Epidermal melanocyte (primary cell): ENCODE data around the gene CHRNB4.
A peak's percentile ranks its signal among the peaks of the same experiment; 100 is the strongest.

Experiments used
- DNase-seq: peaks from one replicate; pipeline ENCODE4 v3.0.0; 2011; ENCODE audit warnings: low spot score; ENCODE audit not compliant: insufficient read length

The CHRNB4 gene

GRCh38 chr15:78634210-78635145, 6.5 kb downstream of the CHRNB4 start:
- DNase-seq, result peak; percentile 12

DNA sequence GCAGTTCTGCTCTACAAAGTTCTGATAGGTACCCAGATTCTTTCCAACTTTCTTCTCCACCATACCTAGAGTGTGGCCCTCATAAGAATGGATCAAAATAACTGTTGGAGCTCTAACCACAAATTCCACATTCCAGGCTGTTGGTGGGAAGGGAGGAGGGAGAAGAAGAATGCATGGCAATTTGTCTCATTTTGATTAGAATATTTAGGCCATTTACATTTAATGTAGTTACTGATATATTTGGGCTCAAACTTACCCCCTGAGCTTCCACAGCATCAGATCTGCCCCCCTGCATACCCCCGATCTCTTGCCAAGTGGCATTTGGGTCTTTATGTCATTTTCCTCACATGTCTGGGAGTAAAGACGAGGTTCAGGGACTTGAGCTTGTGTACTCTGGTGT, 7.7 kb downstream of the CHRNB4 start:
- DNase-seq, result peak; percentile 11

DNA sequence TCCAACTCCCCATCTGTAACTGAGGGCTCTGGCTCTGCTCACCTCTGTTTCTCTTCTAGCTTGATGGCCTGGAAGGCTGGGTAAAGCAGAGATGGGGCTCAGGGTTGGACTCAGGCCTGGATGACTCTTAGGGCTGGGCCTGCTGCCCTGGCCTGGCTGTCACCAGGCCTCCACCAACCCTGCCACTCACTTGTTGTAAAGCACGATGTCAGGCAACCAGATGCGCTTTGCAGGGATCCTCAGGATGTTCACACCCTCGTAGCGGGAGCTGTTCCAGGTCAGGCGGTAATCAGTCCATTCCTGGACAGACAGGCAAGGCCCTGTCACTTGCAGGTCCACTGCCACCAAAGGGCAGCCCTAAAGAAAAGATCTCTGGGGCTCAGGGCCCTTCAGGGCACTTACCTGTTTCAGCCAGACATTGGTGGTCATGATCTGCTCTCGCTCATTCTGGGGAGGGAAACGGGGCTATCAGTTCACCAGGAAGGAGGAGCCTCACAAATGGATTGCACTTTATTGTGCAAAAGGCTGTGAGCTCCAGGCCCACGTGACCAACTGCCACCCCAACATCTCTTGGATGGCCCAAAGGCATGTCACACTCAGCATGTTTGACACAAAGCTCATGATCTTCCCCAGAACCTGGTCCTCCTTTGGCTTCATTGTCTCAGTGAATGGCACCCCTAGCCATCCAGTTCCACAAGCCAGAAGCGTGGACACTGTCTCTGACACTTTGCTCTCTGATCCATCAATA, 9.9 kb downstream of the CHRNB4 start:
- peak; percentile 12 for DNase-seq

DNA sequence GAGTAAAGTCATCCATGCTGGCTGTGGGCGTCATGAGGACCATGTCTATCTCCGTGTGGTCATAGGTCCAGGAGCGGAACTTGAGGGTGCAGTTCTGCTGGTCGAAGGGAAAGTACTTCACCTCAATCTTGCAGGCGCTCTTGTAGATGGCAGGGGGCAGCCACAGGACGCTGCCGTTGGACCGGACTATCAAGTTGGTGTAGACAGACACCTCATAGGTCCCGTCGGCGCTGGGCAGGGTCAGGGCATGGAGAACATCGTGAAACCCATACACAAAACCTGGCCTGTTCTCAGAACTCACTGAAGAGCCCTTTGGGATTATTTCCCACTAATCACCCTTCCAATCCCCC, 11.3 kb downstream of the CHRNB4 start:
- DNase-seq, result peak; percentile 9

- DNase-seq, result peak; percentile 4
Observed at GRCh38 chr15:78629031-78629715, 11.8 kb downstream of the CHRNB4 start.

DNA sequence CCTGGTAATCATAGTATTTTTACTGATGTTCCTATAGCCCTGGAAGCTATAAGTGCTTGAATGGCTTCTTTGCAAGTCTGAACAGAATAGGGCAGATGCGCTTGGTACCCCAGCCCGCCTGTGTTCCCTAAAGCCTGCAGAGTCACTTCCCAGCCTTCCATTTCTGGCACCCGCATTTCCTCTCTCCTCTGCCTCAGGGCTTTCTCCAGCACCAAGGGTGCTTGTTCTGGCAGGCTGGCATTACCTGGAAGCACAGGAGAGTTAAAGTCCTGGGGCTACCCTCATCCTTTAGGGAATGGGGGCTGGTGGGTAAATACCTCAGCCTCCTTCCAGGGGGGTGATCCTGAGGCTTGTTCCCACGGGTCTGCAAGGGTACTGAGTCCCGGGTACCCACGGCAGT, 12.8 kb downstream of the CHRNB4 start:
- DNase-seq, result no peak

DNA sequence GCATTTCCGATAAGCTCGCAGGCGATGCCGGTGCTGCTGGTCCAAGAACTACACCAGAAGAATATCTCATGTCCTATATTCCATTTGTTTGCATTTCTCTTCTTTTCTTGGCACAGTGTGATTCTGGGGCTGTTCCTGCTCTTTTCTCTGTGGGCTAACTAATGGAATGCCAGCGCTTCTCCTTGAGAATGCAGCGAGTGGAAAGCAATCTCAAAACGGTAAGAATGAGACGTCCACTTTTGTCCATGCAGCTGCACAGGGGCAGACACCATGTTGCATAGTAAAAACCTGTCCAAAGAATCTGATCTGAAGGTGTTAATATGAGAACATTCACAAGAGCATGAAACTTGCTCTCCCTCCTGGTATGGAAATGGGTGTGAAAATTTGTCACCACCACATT, 13.7 kb downstream of the CHRNB4 start:
- no peak for DNase-seq

GRCh38 chr15:78626381-78626995, 14.5 kb downstream of the CHRNB4 start:
- peak; percentile 12 for DNase-seq

- DNase-seq, result peak; percentile 9
Observed at GRCh38 chr15:78625606-78626280, 15.3 kb downstream of the CHRNB4 start.

- DNase-seq, result no peak
Observed at GRCh38 chr15:78624651-78625590, 16.1 kb downstream of the CHRNB4 start.

DNA sequence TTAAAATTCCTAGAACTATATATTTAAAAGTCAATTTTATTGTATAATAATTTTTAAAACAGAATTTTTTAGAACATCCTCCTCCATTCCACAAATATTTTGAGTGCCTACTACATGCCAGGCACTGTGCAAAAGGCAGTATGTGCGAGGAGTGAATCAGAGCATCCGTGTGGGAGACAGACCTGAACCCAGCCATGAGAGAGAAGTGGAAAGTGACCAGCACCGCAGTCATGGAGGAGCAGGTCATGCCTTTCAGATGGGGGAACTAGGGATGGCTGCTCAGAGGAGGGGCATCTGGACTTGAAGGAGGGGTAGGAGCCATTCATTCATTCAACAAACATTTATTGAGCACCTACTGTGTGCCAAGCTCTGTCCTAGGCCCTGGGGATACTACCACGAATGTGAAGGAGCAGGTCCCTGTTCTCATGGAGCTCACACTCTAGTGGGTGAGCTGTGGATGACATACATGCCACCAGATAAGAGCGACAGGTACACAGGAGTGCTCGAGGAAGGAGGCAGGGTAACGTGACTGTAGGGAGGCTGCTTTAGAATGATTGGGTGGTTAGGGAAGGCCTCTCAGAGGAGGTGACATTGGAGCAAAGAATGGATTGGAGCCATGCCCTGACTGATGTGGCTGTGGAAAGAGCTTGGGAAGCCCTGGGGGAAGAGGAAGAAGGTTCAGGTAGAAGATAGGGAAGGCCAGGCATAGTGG, 17.1 kb downstream of the CHRNB4 start:
- DNase-seq, result peak; percentile 8

GRCh38 chr15:78621810-78622402, 19.1 kb downstream of the CHRNB4 start:
- DNase-seq, result no peak

DNA sequence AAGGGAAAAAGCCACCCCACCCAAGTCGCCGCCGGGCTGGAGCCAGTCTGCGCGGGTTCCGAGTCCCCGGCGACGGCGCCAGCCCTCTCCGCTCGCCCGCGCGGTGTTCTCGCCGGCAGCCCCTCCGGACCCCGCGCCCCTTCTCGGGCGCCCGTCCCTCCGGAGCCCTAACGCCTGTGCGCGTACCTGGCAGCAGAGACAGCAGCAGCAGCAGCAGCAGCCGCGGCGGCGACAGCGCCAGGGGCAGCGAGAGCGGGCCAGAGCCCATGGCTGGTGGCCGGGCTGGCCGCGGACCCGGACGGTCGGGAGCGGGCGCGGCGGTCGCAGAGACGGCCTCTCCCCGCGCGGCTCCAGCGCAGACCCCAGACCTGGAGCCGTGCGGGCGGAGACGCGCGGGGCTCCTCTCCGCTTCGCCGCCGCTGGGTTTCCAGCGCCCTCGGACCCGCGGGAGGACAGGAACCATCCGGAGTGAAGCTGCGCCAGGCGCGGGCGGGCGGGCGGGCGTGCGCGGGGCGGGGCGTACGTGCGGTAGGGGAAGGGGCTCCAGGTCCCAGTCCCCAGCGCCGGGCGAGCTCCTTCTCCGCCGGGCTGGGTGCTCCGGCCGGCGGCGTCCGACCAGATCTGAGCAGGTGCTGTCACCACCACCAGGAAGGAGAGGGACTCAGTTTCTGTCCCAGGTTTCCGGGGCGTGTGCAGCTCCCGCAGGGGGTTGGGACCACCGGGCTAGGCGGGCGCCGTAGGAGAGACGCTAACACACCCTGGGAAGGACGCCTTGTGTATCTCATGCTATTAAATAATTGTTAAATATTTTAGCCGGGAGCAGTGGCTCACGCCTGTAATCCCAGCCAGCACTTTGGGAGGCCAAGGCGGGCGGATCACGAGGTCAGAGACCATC, 20.2 kb downstream of the CHRNB4 start, which contains the start of gene CHRNA3:
TSS of gene CHRNA3 (minus strand) at position 470 of the 895 bp plus-strand sequence. CDS start at position 268, 202 bp downstream.
- no peak for DNase-seq

DNA sequence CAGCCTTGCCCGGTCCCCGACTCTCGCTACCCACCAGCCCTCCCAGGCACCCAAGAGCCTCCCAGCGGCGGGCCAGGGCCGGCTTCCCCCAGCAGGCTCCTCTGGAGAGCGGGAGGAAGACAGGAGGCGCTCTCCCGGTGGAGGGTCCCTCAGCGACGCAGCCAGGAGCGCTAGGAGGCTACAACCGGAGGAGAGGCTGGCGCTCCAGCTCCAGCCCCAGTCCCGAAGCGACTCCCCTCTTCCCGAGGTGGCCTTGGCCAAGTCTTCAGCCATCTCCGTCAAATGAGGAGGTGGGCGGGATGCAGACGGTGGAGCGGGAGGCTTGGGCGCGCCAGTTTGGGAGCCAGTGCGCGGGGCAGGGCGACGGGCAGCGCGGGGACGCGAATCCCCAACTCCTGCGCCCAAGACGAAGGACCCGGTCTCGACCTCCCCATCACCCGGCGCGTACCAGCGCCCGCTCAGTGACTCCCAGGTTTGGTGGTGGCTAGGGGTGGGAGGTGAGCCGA, 20.9 kb downstream of the CHRNB4 start:
- no peak for DNase-seq

GRCh38 chr15:78619022-78619950, 21.7 kb downstream of the CHRNB4 start:
- no peak for DNase-seq

- peak; percentile 96 for DNase-seq
Observed at GRCh38 chr15:78618490-78618934, 22.5 kb downstream of the CHRNB4 start.
